ENCODE measurements around the gene AATF.

The AATF gene

GRCh38 chr17:36983618-36984017, 34.9 kb downstream of the AATF start:
- DNase-seq (ENCODE audit: low read depth), result no peak

- no peak for DNase-seq (ENCODE audit: low read depth)
Observed at GRCh38 chr17:36989173-36989572, 40.4 kb downstream of the AATF start.

GRCh38 chr17:36992701-36993100, 43.9 kb downstream of the AATF start:
- no peak for DNase-seq (ENCODE audit: low read depth)

GRCh38 chr17:36993227-36993626, 44.5 kb downstream of the AATF start:
- no peak for DNase-seq (ENCODE audit: low read depth)

- DNase-seq (ENCODE audit: low read depth), result no peak
Observed at GRCh38 chr17:36994438-36994837, 45.7 kb downstream of the AATF start.

GRCh38 chr17:36999471-36999870, 50.7 kb downstream of the AATF start:
- DNase-seq (ENCODE audit: low read depth), result no peak

GRCh38 chr17:37016780-37017179, 68.0 kb downstream of the AATF start:
- no peak for DNase-seq (ENCODE audit: low read depth)

GRCh38 chr17:37017404-37017803, 68.7 kb downstream of the AATF start:
- DNase-seq (ENCODE audit: low read depth), result no peak

- DNase-seq (ENCODE audit: low read depth), result no peak
Observed at GRCh38 chr17:37019117-37019740, 70.5 kb downstream of the AATF start.

- DNase-seq (ENCODE audit: low read depth), result no peak
Observed at GRCh38 chr17:37019741-37020129, 71.0 kb downstream of the AATF start.

GRCh38 chr17:37024181-37024637, 75.5 kb downstream of the AATF start:
- no peak for DNase-seq (ENCODE audit: low read depth)

GRCh38 chr17:37025238-37025637, 76.5 kb downstream of the AATF start:
- DNase-seq (ENCODE audit: low read depth), result no peak

- DNase-seq (ENCODE audit: low read depth), result no peak
Observed at GRCh38 chr17:37025847-37026530, 77.2 kb downstream of the AATF start.

GRCh38 chr17:37026531-37026869, 77.7 kb downstream of the AATF start:
- no peak for DNase-seq (ENCODE audit: low read depth)

GRCh38 chr17:37028040-37028439, 79.3 kb downstream of the AATF start:
- DNase-seq (ENCODE audit: low read depth), result no peak

GRCh38 chr17:37031493-37032083, 82.8 kb downstream of the AATF start:
- DNase-seq (ENCODE audit: low read depth), result no peak

GRCh38 chr17:37037590-37038155, 88.9 kb downstream of the AATF start:
- DNase-seq (ENCODE audit: low read depth), result no peak

GRCh38 chr17:37039269-37039668, 90.5 kb downstream of the AATF start:
- no peak for DNase-seq (ENCODE audit: low read depth)

GRCh38 chr17:37041932-37042331, 93.2 kb downstream of the AATF start:
- no peak for DNase-seq (ENCODE audit: low read depth)

- DNase-seq (ENCODE audit: low read depth), result no peak
Observed at GRCh38 chr17:37043201-37043600, 94.4 kb downstream of the AATF start.

GRCh38 chr17:37045351-37045922, 96.7 kb downstream of the AATF start:
- no peak for DNase-seq (ENCODE audit: low read depth)

GRCh38 chr17:37047631-37048104, 98.9 kb downstream of the AATF start:
- peak; percentile 42 for DNase-seq (ENCODE audit: low read depth)

GRCh38 chr17:37048811-37049210, 100.1 kb downstream of the AATF start:
- DNase-seq (ENCODE audit: low read depth), result no peak

Data from stimulated activated CD8-positive, alpha-beta memory T cell treated with anti-CD3 and anti-CD28 coated beads, Interleukin-15, amount 100 ng/mL, for 24 hours (primary cell).